PFSK-1 (cell line): ENCODE results near the gene GNG13.

ENCODE experiments used
- FOXP2 ChIP-seq: optimal IDR thresholded peaks from 2 replicates; pipeline ENCODE3; 2011; ENCODE audit warnings: borderline replicate concordance, control low read depth, inconsistent platforms; ENCODE audit not compliant: insufficient read depth; ENCODE audit errors: extremely low read length, extremely low read depth
- POLR2AphosphoS5 ChIP-seq: IDR thresholded peaks from 2 replicates; pipeline ENCODE4 v1.6.1; 2012; ENCODE audit warnings: low read depth, mild to moderate bottlenecking, control low read depth, low read length, moderate library complexity
- SIN3A ChIP-seq: IDR thresholded peaks from 2 replicates; pipeline ENCODE4 v1.6.1; 2012; ENCODE audit warnings: mild to moderate bottlenecking, low read length, moderate library complexity, borderline replicate concordance; ENCODE audit not compliant: insufficient read depth
- TAF1 ChIP-seq: IDR thresholded peaks from 2 replicates; pipeline ENCODE4 v1.6.1; 2012; ENCODE audit warnings: low read length, control low read depth, borderline replicate concordance; ENCODE audit not compliant: insufficient read depth
- TF ChIP-seq, protein P1 (sequence below), 2 experiments: IDR thresholded peaks; 2 replicates each; pipeline versions ENCODE4 v1.6.1 to v1.8.0; 2011 to 2012; ENCODE audit warnings: low read depth in 2 of 2, low read length in 2 of 2, control low read depth in 1 of 2, inconsistent platforms in 1 of 2, mild to moderate bottlenecking in 1 of 2, moderate library complexity in 1 of 2; ENCODE audit not compliant: insufficient read depth in 1 of 2

The GNG13 gene

DNA sequence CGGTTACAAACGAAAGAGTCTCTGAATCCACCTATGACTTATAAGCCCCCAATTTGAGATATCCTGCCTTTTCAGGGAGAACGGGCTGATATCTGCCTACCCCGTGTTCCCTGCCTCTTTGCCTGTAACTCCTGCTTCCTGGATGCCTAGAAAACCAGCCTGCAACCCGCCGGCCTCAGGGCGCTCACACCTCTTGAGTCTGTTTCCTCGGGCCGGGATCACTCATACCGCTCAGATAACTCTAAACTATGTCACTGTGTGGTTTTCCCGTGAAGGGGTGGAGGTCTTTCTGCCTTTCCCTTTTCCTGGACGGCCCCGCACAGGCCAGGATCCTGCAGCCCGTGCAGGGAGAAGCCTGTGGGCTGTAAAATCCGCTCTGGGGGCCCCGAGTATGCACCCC is 22.7 kb downstream of the GNG13 start:
- no peak for TF ChIP-seq POLR2AphosphoS5

DNA sequence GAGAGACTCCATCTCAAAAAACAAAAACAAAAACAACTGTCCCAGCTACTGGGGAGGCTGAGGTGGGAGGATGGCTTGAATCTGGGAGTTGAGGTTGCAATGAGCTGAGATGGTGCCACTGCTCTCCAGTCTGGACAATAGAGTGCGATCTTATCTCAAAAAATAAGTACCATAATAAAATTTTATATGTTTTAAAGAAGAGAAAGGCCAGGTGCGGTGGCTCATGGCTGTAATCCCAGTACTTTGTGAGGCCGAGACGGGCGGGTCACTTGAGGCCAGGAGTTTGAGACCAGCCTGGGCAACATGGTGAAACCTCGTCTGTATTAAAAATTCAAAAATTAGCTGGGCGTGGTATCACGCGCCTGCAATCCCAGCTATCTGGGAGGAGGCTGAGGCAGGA is 23.7 kb downstream of the GNG13 start:
- TF ChIP-seq FOXP2 (no peak), TAF1 (no peak), POLR2AphosphoS5 (no peak), SIN3A (no peak)
- TF ChIP-seq, protein P1, sequence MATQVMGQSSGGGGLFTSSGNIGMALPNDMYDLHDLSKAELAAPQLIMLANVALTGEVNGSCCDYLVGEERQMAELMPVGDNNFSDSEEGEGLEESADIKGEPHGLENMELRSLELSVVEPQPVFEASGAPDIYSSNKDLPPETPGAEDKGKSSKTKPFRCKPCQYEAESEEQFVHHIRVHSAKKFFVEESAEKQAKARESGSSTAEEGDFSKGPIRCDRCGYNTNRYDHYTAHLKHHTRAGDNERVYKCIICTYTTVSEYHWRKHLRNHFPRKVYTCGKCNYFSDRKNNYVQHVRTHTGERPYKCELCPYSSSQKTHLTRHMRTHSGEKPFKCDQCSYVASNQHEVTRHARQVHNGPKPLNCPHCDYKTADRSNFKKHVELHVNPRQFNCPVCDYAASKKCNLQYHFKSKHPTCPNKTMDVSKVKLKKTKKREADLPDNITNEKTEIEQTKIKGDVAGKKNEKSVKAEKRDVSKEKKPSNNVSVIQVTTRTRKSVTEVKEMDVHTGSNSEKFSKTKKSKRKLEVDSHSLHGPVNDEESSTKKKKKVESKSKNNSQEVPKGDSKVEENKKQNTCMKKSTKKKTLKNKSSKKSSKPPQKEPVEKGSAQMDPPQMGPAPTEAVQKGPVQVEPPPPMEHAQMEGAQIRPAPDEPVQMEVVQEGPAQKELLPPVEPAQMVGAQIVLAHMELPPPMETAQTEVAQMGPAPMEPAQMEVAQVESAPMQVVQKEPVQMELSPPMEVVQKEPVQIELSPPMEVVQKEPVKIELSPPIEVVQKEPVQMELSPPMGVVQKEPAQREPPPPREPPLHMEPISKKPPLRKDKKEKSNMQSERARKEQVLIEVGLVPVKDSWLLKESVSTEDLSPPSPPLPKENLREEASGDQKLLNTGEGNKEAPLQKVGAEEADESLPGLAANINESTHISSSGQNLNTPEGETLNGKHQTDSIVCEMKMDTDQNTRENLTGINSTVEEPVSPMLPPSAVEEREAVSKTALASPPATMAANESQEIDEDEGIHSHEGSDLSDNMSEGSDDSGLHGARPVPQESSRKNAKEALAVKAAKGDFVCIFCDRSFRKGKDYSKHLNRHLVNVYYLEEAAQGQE (IDR thresholded peaks at IDR 0.05; ENCODE audit: insufficient read depth in 1 of 2, low read depth in 2 of 2, low read length in 2 of 2), result no peak

DNA sequence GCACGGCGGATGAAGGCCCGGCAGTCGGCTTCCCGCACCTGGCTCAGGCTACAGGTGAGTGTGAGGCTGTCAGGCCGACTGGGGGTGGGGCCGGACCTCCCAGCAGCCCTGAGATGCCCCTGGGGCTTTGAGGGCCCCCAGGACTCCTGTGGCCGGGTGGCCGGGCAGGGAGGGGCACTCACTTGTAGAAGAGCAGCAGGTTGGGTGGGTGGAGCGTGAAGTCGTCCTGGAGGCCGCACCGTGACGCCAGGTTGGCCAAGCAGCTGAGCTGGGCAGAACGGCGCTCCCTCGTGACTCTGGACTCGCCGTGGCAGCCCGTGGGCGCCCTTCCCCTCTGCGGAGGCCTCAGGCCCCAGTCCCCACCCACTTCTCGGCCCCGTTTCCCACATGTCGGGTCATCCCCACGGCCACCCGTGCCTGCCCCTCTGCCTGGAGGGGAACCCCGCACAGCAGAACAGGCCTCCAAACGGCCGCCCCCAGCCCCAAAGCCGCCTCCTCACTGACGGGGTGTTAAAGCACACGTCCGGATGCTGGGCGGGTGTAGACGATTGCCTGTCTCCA is 25.2 kb downstream of the GNG13 start:
- no peak for TF ChIP-seq FOXP2
- TF ChIP-seq TAF1, result no peak
- TF ChIP-seq SIN3A, result no peak
- TF ChIP-seq, protein P1 (IDR thresholded peaks at IDR 0.05; ENCODE audit: insufficient read depth in 1 of 2, low read depth in 2 of 2, low read length in 2 of 2), result no peak
- no peak for TF ChIP-seq POLR2AphosphoS5

DNA sequence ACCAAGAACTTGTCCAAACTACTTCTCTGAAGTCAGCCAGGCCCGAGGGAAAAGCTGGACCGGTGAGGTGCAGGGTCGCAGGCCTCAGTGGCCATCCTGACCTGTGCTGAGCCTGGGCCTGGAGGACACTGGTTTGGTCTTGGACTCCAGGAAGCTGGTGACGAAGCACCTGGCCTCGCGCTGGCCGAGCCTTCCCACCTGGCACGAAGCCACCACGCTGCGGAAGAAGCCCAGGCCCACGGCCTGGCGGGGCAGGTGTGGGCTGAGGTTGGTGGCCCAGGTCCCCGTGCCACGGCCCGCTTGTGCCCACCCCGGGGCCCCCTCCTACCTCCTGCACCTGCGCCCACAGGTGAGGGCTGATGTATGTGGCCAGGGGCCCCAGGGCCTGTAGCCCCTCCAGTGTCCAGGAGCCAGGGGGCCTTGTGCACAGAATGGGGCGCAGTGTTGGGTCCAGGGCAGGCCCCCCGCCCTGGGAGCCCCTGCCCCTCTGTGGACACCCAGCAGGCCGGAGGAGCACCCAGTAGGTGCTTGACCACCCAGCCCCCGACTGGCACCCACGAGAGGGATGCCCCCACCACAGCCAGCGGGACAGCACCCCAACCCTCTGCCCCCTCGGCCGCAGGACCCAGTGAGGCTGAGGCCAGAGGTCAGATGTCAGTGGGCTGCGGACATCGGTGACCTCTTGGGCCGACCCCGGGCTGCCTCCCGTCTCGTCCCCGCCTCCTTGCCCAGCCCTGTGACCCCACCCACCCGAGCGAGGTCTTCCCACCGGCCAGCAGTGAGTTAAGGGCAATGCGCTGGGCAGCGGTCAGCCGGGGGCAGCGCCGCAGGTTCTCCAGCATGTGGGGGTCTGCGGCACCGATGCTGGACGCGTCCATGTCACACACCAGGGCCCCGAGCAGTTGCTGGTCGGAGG is 26.2 kb downstream of the GNG13 start:
- TF ChIP-seq FOXP2 (no peak), TAF1 (no peak), POLR2AphosphoS5 (no peak), SIN3A (no peak)
- TF ChIP-seq, protein P1 (IDR thresholded peaks at IDR 0.05; ENCODE audit: insufficient read depth in 1 of 2, low read depth in 2 of 2, low read length in 2 of 2), result no peak

DNA sequence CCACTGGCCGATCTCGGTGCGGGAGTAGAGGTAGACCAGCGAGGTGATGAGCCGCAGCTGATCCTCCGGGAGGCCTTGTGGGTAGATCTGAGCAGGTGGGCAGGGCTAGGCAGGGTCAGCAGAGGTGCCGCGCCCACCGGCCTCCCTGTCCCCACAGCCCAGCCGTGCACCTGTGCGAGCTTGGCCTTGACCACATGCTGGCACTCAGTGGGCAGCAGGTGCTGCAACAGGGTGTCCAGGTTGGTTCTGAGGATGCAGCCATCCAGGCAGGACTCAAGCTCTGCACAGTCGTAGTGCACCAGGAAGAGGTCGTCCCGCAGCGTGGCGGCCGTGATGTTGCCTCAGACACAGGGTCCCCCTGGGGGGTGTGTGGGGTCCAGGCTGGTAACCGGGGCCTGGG is 27.6 kb downstream of the GNG13 start:
- TF ChIP-seq FOXP2 (no peak), TAF1 (no peak)

DNA sequence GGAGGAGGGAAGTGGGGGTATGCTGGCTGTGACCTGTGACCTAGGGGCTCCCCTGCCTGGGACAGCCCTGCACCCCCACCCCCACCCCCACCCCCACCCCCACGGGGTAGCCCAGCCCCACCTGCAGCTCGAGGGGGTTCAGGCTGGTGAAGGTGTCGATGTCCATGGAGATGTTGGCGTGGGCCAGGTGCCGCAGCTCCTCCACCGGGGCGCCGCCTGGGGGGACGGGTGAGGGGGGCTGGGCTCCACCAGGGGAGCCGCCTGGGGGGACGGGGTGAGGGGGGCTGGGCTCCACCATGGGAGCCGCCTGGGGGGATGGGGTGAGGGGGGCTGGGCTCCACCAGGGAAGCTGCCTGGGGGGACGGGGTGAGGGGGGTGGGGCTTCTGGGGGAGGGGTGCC is 30.1 kb downstream of the GNG13 start:
- TF ChIP-seq FOXP2 (no peak), SIN3A (no peak), TAF1 (no peak), POLR2AphosphoS5 (no peak)
- TF ChIP-seq, protein P1 (IDR thresholded peaks at IDR 0.05; ENCODE audit: insufficient read depth in 1 of 2, low read depth in 2 of 2, low read length in 2 of 2), result no peak
